ENCODE data around the gene ACOT7.

GRCh38 chr1:6241887-6242740, 151.5 kb downstream of the ACOT7 start:
- TF ChIP-seq CTCF (IDR thresholded peaks at IDR 0.05) (no peak), POLR2A (IDR thresholded peaks at IDR 0.05) (no peak)
